Kidney glomerular epithelial cell (primary cell): ENCODE measurements around the gene GOLGA5.
"Not testable (repeated sequence)": the region's sequence is repeated elsewhere in the genome, so short reads cannot be mapped to it uniquely, and the experiment has no call there.

Source experiments
- DNase-seq: peaks from one replicate; lab custom pipeline; 2025; lab: John Stamatoyannopoulos, UW

The GOLGA5 gene

DNA sequence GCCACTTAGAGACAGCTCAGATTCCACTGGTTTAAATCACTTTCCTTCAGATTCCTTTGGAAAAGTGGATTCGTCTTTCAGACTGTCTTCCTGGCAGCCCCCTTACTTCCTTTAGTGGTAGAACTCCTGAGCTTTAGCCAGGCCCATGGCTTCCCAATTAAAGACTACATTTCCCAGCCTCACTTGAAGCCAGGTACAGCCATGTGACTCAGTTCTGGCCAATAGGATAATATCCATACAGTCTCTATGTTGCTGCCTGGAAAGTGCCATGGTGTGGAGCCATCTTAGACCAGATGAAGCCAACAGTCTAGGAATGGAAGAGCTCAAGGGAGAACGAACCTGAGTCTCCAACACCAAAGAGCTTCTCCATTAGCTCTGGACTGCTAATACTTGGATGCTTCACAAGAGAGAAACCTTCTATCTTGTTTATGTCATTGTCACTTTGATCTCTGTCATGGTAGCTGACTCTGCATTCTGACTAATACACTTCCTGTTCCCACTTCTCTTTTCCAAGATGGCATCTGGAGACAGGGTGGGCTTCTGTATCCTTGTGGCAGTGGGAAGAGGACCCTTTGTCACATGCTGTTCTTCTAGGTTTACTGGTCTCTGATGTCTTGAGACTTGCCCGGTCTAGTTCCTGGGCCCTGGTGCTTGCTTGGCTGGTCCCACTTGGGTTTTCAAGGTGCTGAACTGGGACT lies 15.1 kb upstream of the GOLGA5 start:
- DNase-seq, result not testable (repeated sequence)

DNA sequence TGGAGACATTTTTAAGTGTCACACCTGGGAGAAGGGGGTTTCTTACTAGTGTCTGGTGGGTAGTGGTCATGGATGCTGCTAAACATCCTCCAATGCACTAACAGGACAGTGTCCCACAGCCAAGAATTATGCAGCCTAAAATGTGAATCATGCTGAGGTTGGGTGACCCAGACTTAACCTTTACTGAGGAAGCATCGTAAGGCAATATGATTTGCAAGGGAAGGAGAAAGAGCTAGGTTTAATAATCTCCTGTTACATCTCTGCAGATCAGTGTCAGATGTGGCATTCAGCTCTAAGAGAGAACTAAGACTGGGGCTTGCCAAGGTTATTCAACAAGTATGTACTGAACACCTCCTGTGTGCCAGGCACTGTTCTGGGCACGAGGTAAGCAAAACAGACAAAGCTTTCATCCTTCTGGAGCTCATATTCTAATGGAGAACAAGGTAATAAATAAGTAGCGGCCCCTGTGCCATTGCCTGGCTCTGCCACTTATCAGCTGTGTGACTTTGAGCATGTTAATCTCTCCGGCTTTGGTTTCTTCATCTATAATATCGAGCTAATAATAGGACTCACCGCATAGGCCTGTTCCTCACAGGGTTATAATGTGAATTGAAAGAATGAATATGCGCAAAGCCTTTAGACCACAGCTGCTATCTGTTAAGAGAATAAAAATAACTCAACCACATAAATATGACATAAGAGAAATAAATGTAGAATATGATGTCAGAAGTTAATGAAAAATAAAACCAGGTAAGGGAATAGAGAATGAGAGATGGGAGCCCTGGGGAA lies 13.5 kb upstream of the GOLGA5 start:
- DNase-seq, result no peak

DNA sequence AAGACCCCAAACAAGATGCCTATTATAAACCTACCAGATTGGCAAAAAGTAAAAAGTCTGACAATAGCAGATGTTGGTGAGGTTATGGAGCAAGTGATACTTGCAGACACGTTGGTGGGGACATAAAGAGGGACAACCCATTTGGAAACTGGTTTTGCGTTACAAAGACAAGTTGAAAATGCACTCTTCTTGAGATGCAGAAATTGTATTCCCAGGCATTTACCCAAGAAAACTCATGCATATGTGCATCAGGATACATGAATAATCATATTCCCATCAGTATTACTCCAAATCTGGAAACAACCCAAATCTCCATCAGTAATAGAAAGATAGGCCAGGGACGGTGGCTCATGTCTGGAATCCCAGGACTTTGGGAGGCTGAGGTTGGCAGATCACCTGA lies 12.8 kb upstream of the GOLGA5 start:
- no peak for DNase-seq

DNA sequence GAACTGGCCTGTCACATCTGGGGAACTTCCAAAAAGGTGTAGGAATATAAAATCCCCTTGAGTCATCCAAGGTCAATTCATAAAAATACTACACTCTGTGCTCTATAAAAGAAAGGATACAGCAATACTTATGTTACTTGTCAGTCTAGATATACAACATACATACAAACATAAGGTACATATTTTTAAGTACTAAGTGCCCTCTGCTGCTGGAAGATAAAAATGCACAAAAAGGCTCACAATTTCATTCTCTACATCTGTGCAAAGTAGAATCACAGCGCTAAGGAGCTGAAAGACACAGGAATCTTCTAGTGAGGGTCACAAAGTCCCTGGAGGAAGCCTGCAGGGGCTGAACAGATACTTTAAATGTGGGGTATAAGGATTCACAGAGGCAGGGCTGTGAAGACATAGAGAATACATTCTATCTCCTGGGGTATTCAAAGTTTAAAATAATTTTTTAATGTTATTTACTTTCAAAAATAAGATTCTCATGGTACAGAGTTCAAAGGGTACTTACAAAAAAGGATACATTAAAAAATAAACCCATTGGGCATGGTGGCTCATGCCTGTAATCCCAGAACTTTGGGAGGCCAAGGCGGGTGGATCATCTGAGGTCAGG lies 10.2 kb upstream of the GOLGA5 start:
- DNase-seq, result peak; percentile 54

DNA sequence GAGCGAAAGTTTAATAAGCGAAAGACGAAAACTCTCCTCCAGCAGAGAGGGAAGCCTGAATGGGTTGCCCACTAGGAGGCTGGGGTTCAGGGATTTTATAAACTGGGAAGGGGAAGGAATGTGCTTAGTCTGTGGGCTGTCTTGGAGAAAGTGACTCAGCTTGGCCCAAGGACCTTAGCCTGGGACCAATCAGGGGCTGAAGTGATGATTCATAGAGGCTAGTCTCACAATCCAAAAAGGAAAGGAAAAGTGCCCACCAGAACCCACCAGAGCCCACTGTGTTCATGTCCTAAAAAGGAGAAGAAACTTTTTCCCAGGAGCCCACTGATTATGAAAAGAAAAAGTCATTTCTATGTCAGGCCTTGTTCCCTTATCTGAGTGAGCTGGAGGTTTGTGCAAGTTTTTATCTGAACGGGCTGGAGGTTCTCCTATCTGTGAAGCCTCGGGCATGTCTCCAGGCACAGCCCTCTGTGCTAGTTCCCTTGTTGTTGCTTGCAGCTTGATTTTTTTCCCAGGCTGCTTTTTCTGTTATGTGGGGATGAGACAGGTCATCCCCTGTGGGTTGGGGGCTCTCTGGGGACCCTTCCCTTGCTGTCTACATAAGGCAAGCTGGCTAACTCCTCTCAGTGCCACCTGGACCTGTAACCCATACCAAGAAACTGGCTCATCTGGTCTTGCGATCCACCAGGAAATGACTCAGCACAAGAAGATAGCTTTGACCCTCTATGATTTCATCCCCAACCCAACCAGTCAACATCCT lies 8.3 kb upstream of the GOLGA5 start:
- peak; percentile 29 for DNase-seq

DNA sequence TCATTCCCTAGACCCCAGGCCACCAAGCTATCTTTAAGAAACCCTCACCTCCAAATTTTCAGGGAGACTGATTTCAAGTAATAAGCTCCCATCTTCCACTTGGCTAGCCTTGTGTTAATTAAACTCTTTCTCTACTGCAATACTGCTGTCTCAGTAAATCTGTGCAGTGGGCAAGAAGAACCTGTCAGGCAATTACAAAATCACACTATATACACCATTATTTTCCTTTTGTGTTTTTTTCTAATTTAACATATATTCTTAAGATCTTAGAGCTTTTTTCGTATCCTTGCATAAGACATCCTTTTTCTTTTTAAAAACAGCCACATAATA lies 7.7 kb upstream of the GOLGA5 start:
- DNase-seq, result no peak

DNA sequence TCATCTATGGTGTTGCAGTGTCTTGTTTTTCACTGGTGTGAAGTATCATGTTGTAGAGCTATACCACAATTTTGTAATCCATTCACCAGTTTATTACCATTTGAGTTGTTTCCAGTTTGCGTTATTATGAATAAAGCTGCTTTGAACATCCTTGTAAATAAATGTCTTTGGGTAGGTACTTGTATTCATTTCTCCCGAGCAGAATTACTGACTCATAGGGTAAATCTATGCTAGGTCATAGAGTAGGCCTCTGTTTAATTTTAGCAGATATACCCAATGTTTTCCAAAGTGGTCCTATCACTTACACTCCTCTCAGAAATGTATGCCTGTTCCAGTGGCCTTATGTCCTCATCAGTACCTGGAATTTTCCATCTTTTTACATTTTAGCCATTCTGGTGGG lies 6.6 kb upstream of the GOLGA5 start:
- no peak for DNase-seq

DNA sequence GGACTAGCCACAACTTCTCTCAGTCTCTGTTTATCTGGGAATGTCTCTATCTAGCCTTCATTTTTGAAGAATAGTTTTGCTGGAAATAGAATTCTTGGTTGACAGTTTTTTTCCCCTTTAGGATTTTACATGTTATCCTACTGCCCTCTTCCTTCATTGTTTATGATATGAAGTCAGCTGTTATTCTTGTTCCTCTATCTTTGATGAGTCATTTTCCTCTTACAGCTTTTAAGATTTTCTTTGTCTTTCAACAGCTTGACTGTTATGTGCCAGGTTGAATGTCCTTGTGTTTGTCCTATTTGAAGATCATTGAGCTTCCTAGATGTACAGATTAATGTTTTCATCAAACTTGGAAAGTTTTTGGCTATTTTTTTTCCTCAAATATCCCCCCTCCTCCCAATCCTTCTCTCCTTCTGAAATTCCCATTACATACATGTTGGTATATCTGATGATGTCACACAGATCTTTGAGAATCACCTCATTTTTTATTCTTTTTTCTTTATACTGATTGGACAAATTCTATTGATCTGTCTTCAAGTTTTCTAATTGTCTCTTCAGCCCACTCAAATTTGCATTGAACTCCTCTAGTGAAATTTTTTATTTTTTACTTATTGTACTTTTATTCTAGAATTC lies 4.5 kb upstream of the GOLGA5 start:
- no peak for DNase-seq

DNA sequence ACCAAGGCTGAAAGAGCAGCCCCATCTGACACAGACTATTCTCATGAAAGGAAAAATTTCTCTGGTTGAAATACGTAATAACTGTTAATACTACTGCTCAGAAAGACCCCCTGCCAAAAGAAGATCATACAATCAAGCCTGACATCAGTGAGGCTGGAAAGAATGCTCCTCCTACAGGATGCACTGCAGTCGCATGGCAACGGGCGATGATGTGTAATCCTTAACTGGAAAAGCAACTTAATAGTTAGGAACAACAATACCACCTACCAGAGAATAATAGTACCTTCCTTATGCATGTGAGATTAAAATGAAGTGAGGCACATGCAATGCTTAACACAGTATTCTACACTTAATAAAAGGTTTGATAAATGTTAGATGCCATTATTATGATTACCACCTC lies 1.2 kb upstream of the GOLGA5 start:
- no peak for DNase-seq

DNA sequence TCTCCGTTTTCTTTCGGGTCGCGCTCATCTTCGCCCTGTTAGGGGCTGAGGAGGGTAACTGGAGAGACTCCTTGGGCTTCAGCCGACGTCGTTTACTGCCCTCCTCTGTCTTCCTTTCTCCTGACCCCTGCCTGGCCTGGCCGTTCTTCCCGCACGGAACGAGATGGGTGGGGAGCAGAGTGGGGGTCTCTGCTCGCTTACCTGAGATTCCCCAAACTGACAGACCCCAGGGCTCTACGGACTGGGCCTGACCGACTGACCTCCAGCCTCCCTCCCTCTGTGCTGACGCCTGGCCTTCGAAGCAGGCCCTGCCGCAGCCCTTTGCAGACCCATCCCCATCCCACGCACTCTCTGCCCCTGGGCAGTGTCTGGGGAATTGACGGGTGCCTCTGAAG lies 439 bp downstream of the GOLGA5 start:
- no peak for DNase-seq

DNA sequence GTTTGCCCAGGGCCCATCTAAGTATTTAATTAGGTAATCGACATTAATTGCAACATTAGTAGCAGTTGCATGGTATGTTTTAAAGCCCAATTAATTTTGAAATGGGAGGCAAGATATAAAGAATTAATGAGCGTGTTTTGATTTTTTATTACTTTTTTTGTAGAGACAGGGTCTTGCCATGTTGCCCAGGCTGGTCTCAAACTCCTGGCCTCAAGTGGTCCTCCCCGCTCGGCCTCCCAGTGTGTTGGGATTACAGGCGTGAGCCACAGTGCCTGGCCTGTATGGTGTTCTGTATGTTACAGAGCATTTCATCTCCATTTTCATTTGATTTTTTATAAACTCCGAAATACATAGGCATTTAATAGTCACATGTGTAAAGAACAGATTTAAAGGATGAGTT lies 856 bp downstream of the GOLGA5 start:
- DNase-seq, result no peak

DNA sequence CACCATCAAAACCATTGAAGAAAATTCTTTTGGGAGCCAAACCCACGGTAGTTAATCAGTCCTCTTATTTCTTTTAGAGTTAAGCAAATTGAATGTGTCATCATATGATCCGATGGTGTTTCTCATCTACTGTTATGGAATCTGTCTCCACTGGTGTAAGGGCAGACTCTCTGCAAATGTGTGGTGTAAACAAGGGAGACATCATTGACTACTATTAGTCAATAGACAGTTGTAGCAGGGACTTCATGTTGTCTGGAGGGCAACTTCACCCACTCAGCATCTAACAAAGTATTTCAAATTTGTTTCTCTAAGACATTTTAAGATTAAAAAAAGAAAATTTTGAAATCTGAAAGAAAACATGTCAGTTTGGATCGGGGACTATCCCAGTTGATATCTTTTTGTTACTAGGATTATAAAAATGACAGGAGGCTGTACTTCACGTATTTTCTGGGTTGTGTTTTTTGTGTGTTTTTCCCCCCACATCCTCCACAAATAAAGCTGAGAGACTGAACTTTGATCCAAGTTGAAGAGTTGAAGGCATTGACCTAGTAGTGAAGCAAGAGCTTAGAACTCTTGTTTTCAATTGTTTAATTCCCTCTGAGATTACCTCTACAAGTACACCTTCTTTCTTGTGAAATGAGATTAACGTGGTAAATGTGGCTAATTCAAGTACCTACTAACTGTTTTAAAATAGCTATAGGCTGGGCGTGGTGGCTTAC lies 4.0 kb downstream of the GOLGA5 start:
- no peak for DNase-seq

DNA sequence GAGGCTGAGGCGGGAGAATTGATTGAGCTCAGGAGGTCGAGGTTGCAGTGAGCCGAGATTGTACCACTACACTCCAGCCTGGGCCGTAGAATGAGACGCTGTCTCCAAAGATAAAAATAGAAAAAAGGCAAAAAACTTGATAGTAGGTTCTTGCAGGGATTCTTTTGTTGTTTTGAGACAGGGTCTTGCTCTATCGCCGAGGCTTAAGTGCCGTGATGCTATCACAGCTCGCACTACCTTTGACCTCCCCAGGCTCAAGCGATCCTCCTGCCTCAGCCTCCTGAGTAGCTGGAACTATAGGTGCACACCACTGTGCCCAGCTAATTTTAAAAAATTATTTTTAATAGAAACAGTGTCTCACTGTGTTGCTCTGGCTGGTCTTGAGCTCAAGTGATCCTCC lies 4.7 kb downstream of the GOLGA5 start:
- DNase-seq, result no peak

DNA sequence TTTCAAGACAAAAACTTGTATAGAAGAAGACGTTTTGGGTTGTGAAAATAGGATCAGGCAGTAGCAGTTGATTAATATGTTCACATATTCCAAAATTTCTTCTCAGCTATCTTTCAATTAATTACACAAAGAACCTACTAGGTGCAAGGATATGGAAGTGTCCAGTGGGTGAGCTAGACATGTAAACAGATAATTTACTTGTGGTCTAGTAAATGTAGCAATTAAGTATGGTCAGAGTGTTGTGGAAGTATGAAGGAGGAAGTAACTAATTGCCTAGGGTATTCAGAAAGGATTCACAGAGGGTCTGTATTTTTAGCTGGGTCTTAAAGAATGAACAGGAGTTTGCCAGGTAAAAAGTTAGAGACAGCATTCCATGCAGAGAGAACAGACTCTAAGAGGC lies 5.9 kb downstream of the GOLGA5 start:
- no peak for DNase-seq

DNA sequence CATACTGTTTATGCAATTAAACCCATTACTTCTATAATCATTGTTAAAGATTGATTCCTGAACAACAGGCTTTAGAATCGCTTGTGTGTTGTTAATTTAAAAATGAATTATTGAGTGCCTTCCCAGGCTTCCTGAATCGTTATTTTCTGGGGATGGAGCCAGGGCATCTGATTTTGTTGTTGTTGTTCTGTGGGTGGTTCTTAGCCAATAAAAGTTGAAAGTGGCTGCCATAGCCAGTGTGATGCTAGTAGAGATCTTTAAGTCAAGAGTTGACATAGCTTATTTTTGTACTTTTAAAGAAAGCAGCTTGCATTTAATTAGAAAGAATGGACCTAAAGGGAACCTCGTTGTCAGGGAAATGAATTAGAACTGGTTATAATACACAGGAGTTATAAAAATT lies 6.4 kb downstream of the GOLGA5 start:
- no peak for DNase-seq

DNA sequence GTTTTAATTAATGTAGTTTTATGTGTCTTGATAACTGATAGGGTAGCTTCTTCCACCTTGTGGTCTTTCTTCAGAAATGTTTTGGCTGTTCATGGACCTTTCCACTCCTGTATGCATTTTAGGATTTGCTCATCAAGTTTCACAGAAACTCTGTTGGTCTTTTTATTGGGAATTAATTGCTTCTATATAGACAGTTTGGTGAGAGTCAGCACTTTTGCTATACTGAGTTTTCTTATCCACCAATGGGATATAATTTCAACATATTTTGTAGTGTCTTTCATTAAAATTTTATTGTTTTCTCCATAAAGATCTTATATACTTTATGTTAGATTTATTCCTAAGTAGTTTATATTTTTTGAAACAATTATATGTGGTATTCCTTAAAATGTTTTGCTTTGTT lies 7.8 kb downstream of the GOLGA5 start:
- no peak for DNase-seq

DNA sequence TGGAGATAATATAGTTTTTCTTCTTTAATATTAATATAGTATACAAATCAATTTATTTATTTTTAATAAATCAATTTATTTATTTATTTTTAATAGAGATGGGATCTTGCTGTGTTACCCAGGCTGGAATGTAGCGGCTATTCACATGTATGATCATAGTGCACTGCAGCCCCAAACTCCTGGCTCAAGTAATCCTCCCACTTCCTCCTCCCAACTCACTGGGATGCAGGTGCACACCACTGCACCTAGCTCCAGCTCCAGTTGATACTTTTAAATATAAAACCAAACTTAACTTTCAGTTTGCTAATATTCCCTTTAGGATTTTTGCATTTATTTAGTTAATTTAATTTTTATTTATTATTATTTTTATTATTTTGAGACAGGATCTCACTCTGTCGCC lies 8.6 kb downstream of the GOLGA5 start:
- no peak for DNase-seq

DNA sequence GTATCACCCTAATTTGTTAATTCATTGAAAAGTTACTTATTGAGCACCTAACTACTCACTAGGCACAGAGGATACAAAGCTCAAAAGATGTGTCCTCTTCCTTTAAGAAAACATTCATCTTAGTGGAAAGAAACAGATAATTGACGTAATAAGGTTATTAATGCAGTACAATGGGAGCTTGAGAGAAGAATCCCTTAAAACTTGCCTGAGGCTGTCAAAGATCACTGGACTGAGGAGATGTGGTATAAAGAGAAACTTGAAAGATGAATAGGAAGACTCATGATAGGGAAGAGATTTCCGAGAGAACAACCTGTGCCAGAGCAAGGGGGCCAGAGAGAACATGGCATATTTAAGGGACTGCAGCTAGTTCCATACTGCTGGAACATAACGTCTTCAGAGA lies 19.1 kb downstream of the GOLGA5 start:
- no peak for DNase-seq

DNA sequence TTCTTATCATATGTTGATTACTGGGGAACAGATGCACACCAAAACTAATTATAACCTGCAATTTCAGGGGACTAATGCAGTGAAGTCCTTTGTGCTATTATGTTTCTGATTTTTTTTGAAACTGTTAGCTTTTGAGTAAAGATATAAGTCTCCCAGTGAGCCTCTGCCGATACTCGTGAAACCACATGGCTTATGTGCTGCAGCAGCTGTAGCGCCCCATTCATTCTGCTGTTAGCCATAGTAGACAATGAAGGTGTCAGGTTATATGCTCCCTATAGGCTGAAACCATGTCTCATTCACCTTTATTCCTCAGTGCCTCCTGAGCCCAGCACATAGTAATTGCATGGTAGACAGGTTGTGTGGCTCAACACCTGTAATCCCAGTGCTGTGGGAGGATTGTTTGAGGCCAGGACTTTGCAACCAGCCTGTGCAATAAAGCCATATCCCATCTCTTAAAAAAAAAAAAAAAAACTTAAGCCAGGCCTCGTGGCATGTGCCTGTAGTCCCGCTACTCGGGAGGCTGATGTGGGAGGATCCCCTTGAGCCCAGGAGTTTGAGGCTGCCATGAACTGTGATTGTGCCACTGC lies 25.0 kb downstream of the GOLGA5 start:
- DNase-seq, result no peak

DNA sequence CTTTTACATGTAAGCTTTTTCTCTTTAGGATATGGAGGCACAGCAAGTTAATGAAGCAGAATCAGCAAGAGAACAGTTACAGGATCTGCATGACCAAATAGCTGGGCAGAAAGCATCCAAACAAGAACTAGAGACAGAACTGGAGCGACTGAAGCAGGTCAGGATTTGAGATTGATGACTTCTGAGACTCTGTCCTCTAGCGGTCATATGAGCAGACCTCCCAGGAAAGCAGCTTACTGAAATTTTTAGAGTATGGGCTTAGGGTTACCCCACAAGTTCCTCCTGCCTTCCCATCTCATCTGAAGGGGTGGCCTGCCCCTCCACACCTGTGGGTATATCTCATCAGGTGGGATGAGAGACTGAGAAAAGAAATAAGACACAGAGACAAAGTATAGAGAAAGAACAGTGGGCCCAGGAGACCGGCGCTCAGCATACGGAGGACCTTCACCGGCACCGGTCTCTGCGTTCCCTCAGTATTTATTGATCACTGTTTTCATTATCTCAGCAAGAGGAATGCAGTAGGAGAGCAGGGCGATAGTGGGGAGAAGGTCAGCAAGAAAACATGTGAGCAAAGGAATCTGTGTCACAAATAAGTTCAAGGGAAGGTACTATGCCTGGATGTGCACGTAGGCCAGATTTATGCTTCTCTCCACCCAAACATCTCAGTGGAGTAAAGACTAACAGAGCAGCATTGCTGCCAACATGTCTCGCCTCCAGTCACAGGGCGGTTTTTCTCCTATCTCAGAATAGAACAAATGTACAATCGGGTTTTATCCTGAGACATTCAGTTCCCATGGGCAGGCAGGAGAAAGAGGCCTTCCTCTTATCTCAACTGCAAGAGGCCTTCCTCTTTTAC lies 25.8 kb downstream of the GOLGA5 start:
- DNase-seq, result not testable (repeated sequence)
